SK-N-SH (cell line): ENCODE results near the gene MAP1LC3B. TPM values are rescaled to one million over a fixed set of nuclear protein-coding genes. Genes with fewer than 3 reads are reported as not detected.

Experiments
- CTCF ChIA-PET: fragments of 300-600, 350-600 bp; formaldehyde crosslinking; extraction: SDS; loops from one replicate; lab custom pipeline; 2021; lab: Yijun Ruan, JAX
- POLR2A ChIA-PET: fragments of 350-600 bp; sonication (Branson Sonifier 250); formaldehyde crosslinking; extraction: SDS; loops from one replicate; lab custom pipeline; 2020; ENCODE audit warnings: antibody characterized with exemption, inconsistent platforms; lab: Yijun Ruan, JAX
- DNase-seq: peaks from one replicate; pipeline ENCODE4 v3.0.0; 2012
- H2AFZ ChIP-seq: fragments of 200-600 bp; sonication (generic); 2 replicates; pipeline ENCODE4 v1.8.1; 2016; ENCODE audit warnings: antibody characterized with exemption, mild to moderate bottlenecking, low read depth
- H3F3A ChIP-seq: fragments of 200-600 bp; sonication (generic); replicated peaks from 2 replicates; pipeline ENCODE3; 2016; ENCODE audit warnings: antibody characterized with exemption, mild to moderate bottlenecking; ENCODE audit not compliant: insufficient read depth
- H3K27ac ChIP-seq, 2 experiments: fragments of 200-500 bp in 1 of 2; fragments of 200-600 bp in 1 of 2; sonication (Bioruptor generic) in 1 of 2; sonication (generic), shearing (Covaris generic) in 1 of 2; 2 replicates each; pipeline versions ENCODE4 v1.5.1 to v1.6.1; 2014 to 2016; ENCODE audit warnings: low read depth in 2 of 2, inconsistent platforms in 1 of 2, low read length in 1 of 2, mild to moderate bottlenecking in 1 of 2, mixed read lengths in 1 of 2
- H3K27me3 ChIP-seq: fragments of 200-600 bp; sonication (generic), shearing (Covaris generic); 2 replicates; pipeline ENCODE4 v1.6.1; 2016; ENCODE audit warnings: mixed run types; ENCODE audit not compliant: insufficient read depth
- H3K36me3 ChIP-seq, 2 experiments: fragments of 200-500 bp in 1 of 2; fragments of 200-600 bp in 1 of 2; sonication (Bioruptor generic) in 1 of 2; sonication (generic) in 1 of 2; replicated peaks in 1 of 2; 2 replicates each; pipeline versions ENCODE3 to v1.5.1; 2014 to 2016; ENCODE audit warnings: low read length in 1 of 2, mild to moderate bottlenecking in 1 of 2; ENCODE audit not compliant: insufficient read depth in 2 of 2, control insufficient read depth in 1 of 2
- H3K4me1 ChIP-seq, 2 experiments: fragments of 200-500 bp in 1 of 2; fragments of 200-600 bp in 1 of 2; sonication (Bioruptor generic) in 1 of 2; sonication (generic), shearing (Covaris generic) in 1 of 2; 2 replicates each; pipeline versions ENCODE4 v1.5.1 to v1.6.1; 2014 to 2016; ENCODE audit warnings: low read depth in 1 of 2, low read length in 1 of 2, mixed run types in 1 of 2; ENCODE audit not compliant: insufficient read depth in 2 of 2, control insufficient read depth in 1 of 2
- H3K4me2 ChIP-seq: fragments of 200-600 bp; sonication (generic), shearing (Covaris generic); 2 replicates; pipeline ENCODE4 v1.6.1; 2017; ENCODE audit warnings: mixed run types
- H3K4me3 ChIP-seq, 2 experiments: fragments of 200-500 bp in 1 of 2; fragments of 200-600 bp in 1 of 2; sonication (Bioruptor generic) in 1 of 2; sonication (generic), shearing (Covaris generic) in 1 of 2; 2 replicates each; pipeline versions ENCODE4 v1.5.1 to v1.8.1; 2014 to 2016; ENCODE audit warnings: low read depth in 2 of 2, inconsistent platforms in 1 of 2, low read length in 1 of 2, mild to moderate bottlenecking in 1 of 2, mixed read lengths in 1 of 2, moderate library complexity in 1 of 2
- H3K79me2 ChIP-seq: fragments of 200-600 bp; sonication (generic); 2 replicates; pipeline ENCODE4 v1.8.1; 2017; ENCODE audit warnings: mild to moderate bottlenecking; ENCODE audit not compliant: insufficient read depth
- H3K9ac ChIP-seq: fragments of 200-600 bp; sonication (generic); 2 replicates; pipeline ENCODE4 v1.6.1; 2017; ENCODE audit warnings: mixed run types
- H3K9me2 ChIP-seq: fragments of 200-600 bp; sonication (generic); 2 replicates; pipeline ENCODE4 v1.6.1; 2017; ENCODE audit warnings: mixed run types
- H3K9me3 ChIP-seq: fragments of 200-600 bp; sonication (generic); 2 replicates; pipeline ENCODE4 v1.6.1; 2017; ENCODE audit warnings: mixed run types, mild to moderate bottlenecking, moderate library complexity
- H4K20me1 ChIP-seq: fragments of 200-600 bp; sonication (generic); 2 replicates; pipeline ENCODE4 v1.6.1; 2017; ENCODE audit warnings: mild to moderate bottlenecking, mixed run types; ENCODE audit not compliant: insufficient read depth
- EZH2phosphoT487 ChIP-seq: fragments of 200-600 bp; sonication (generic); IDR thresholded peaks from 2 replicates; pipeline ENCODE4 v1.6.1; 2017; ENCODE audit warnings: low read depth, mixed run types, mild to moderate bottlenecking, antibody characterized with exemption, moderate library complexity, borderline replicate concordance
- GATA2 ChIP-seq: sonication (generic); formaldehyde crosslinking; IDR thresholded peaks from 2 replicates; pipeline ENCODE4 v1.5.0; 2020; ENCODE audit warnings: mild to moderate bottlenecking, missing genetic modification reagents
- JUND ChIP-seq: IDR thresholded peaks from 2 replicates; pipeline ENCODE4 v1.4.0; 2012
- MEF2A ChIP-seq: IDR thresholded peaks from 2 replicates; pipeline ENCODE4 v1.4.0; 2012; ENCODE audit warnings: low read depth, borderline replicate concordance
- POLR2AphosphoS5 ChIP-seq: IDR thresholded peaks from 2 replicates; pipeline ENCODE4 v1.6.1; 2012; ENCODE audit warnings: low read depth, low read length
- RAD21 ChIP-seq: IDR thresholded peaks from 2 replicates; pipeline ENCODE4 v1.6.1; 2012; ENCODE audit warnings: mild to moderate bottlenecking, low read length
- REST ChIP-seq: IDR thresholded peaks from 2 replicates; pipeline ENCODE4 v1.6.1; 2012; ENCODE audit warnings: mild to moderate bottlenecking, low read depth, low read length, moderate library complexity
- RFX5 ChIP-seq: IDR thresholded peaks from 2 replicates; pipeline ENCODE4 v1.6.1; 2012; ENCODE audit warnings: mild to moderate bottlenecking, improper control_type of control experiment, low read length
- SMC3 ChIP-seq: IDR thresholded peaks from 2 replicates; pipeline ENCODE4 v1.6.1; 2012; ENCODE audit warnings: low read depth, low read length, improper control_type of control experiment
- TEAD4 ChIP-seq: IDR thresholded peaks from 2 replicates; pipeline ENCODE4 v1.4.0; 2012; ENCODE audit warnings: mild to moderate bottlenecking, borderline replicate concordance; ENCODE audit not compliant: insufficient read depth
- USF1 ChIP-seq: IDR thresholded peaks from 2 replicates; pipeline ENCODE4 v1.4.0; 2012; ENCODE audit warnings: low read depth, borderline replicate concordance
- ZBTB33 ChIP-seq: IDR thresholded peaks from 2 replicates; pipeline ENCODE4 v1.4.0; 2012; ENCODE audit warnings: low read depth, borderline replicate concordance
- WGBS: methylation state at CpG from one replicate; pipeline ENCODE4 v1.1.6; 2017; ENCODE audit warnings: low lambda C conversion rate; 5-methylcytosine and 5-hydroxymethylcytosine counted together
- polyA plus RNA-seq, 3 experiments: library from polyadenylated mRNA; depleted of rRNA; stranded (reverse); fragments of >200 nt; gene quantifications; 2 replicates each; pipeline ENCODE4 v1.2.3, GENCODE V29; 2012
- TF ChIP-seq, protein P1 (sequence below): fragments of 200-600 bp; sonication (generic); IDR thresholded peaks from 2 replicates; pipeline ENCODE4 v1.6.1; 2017; ENCODE audit warnings: antibody characterized with exemption, mild to moderate bottlenecking, moderate library complexity

The MAP1LC3B gene
- polyA plus RNA-seq, 1 of the 3 experiments (the other 2 are of a cell fraction): 33.7 TPM

GRCh38 chr16:87416826-87417527 lies 24.8 kb downstream of the MAP1LC3B start:
- Histone ChIP-seq H3K9me2 (no peaks in the 10 kb centered on the region), H3K27me3 (no peaks in the 10 kb centered on the region), H2AFZ (no peak overlapping the region), H3K9ac (no peak overlapping the region), H3F3A (no peaks in the 10 kb centered on the region), H3K27ac (no peak overlapping the region; a peak in 1 of 4 replicates), H3K79me2 (peaks cover 8% of the 10 kb centered on the region; the same call in 1 of the 2 replicates), H3K4me1 (peaks cover 0 to 3% of the 10 kb centered on the region in 2 experiments; a peak in 1 of 4 replicates), H4K20me1 (0 out of 2 replicates have a peak, but pooled peaks cover 6% of the 10 kb centered on the region), H3K4me2 (no peak overlapping the region), H3K9me3 (no peaks in the 10 kb centered on the region), H3K4me3 (no peak overlapping the region), H3K36me3 (peaks cover 32 to 65% of the 10 kb centered on the region in 2 experiments)
- TF ChIP-seq SMC3: peak; percentile 75
- no peak for TF ChIP-seq ZBTB33
- no peak for TF ChIP-seq TEAD4
- peak; percentile 85 for TF ChIP-seq RAD21
- TF ChIP-seq RFX5: no peak
- TF ChIP-seq, protein P1, sequence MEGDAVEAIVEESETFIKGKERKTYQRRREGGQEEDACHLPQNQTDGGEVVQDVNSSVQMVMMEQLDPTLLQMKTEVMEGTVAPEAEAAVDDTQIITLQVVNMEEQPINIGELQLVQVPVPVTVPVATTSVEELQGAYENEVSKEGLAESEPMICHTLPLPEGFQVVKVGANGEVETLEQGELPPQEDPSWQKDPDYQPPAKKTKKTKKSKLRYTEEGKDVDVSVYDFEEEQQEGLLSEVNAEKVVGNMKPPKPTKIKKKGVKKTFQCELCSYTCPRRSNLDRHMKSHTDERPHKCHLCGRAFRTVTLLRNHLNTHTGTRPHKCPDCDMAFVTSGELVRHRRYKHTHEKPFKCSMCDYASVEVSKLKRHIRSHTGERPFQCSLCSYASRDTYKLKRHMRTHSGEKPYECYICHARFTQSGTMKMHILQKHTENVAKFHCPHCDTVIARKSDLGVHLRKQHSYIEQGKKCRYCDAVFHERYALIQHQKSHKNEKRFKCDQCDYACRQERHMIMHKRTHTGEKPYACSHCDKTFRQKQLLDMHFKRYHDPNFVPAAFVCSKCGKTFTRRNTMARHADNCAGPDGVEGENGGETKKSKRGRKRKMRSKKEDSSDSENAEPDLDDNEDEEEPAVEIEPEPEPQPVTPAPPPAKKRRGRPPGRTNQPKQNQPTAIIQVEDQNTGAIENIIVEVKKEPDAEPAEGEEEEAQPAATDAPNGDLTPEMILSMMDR: peak; percentile 94
- WGBS: 82% methylated on average over 22 of the region's 23 CpGs
- CTCF ChIA-PET: interaction anchor here (0.6 to 2.9 kb wide), 54 partner anchors 9 to 286 kb away, joined by 3 to 53 read pairs (median 4); partner anchors contain the start of genes C16orf95 and ZCCHC14
- POLR2A ChIA-PET: interaction anchor here (0.5 kb wide), 1 partner anchor 340 kb away, joined by 4 read pairs; no protein-coding TSS in a partner anchor
- DNase-seq: peak; percentile 73

DNA sequence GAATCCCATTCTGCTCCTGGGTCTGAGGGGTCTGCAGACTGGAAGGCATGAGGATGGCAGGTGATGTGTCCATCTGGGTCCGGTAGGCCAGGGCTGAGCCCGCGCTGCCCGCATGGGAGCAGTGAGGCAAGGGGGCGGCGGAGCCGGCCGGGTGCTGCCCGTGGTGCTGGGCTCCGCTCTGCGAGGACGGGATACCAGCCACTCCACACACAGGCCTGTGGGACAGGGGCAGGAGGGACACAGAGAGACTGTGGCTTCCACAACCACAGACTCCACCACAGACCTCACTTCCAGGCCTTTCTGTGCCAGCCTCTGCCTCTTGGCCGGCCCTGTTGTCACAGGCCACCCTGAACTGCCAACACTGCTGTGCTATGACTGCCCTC lies 25.4 kb downstream of the MAP1LC3B start:
- POLR2A ChIA-PET: interaction anchor here (0.5 kb wide), 1 partner anchor 339 kb away, joined by 4 read pairs; no protein-coding TSS in a partner anchor
- WGBS: 89% methylated on average over 1 of the region's 13 CpGs
- TF ChIP-seq USF1 (no peak), GATA2 (no peak), MEF2A (no peak), ZBTB33 (no peak), JUND (no peak), REST (peak; percentile 52; the same call in 1 of the 2 replicates), EZH2phosphoT487 (no peak), POLR2AphosphoS5 (no peak)

More for the DNA sequence above, 25.4 kb downstream of the MAP1LC3B start:
- no peaks in the 10 kb centered on the region for H3K9me2 ChIP-seq
- no peak overlapping the region for H3K4me2 ChIP-seq
- H3K27me3 ChIP-seq: no peaks in the 10 kb centered on the region
- no peak for DNase-seq
- H4K20me1 ChIP-seq: 0 out of 2 replicates have a peak, but pooled peaks cover 6% of the 10 kb centered on the region
- CTCF ChIA-PET: interaction anchor here (0.6 to 2.9 kb wide), 32 partner anchors 10 to 286 kb away, joined by 3 to 53 read pairs (median 6); partner anchors contain the start of genes C16orf95 and ZCCHC14
- H3K27ac ChIP-seq: no peak overlapping the region; a peak in 1 of 4 replicates
- H3K9ac ChIP-seq: no peak overlapping the region
- H3K9me3 ChIP-seq: no peaks in the 10 kb centered on the region
- H3K4me1 ChIP-seq: peaks cover 0 to 3% of the 10 kb centered on the region in 2 experiments; a peak in 1 of 4 replicates
- no peak overlapping the region for H3K4me3 ChIP-seq
- H3F3A ChIP-seq: no peaks in the 10 kb centered on the region
- peaks cover 8% of the 10 kb centered on the region; the same call in 1 of the 2 replicates for H3K79me2 ChIP-seq
- peaks cover 37 to 61% of the 10 kb centered on the region in 2 experiments for H3K36me3 ChIP-seq
- no peak overlapping the region for H2AFZ ChIP-seq
